ENCODE results near the gene HNMT.
"Not testable (repeated sequence)": the region's sequence is repeated elsewhere in the genome, so short reads cannot be mapped to it uniquely, and the experiment has no call there.

The HNMT gene

GRCh38 chr2:137964066-137964858 is at the start of gene HNMT:
Gene HNMT, plus strand, starts transcription at chr2:137964473. Its CDS starts 19 bp downstream, at chr2:137964492.
- DNase-seq (ENCODE audit: low read depth in 2 of 2) = no peak

DNA sequence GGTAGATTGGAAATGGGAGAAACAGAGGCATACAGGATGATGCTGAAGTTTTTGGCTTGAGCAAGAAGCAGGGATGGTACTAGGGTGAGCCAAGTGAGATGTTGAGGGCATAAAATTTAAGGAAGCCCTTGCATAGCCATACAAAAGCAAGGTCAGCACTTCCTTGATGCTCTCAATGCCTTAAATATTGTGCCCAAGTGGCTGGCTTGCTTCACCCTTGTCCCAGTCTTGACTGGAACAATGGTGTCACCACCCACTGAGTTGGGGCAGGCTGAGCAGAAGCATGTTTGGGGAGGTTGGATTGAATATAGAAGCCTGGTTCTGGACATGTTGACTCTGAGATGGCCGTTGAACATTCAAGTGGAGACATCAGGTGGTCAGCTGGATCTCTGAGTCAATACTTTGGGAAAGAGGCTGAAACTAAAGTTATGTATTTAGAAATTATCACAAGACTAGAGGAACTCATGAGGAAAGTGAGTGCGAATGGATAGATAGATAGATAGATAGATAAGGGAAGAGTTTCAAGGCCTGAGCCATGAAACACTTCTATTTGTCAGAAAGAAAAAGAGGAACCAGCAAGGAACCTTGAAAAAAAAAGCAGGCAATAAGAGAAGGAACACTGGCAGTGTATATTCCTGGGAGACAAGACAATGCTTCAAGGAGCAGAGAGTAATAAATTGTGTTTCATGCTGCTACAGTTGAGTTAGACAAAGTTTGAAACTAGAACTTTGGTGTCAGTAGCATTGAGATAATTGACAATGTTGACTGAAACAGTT is 43.0 kb upstream of the HNMT start:
- DNase-seq (ENCODE audit: low read depth in 2 of 2) = no peak

- not testable (repeated sequence) for DNase-seq (ENCODE audit: low read depth in 2 of 2)
Observed at GRCh38 chr2:137922171-137922570, 42.1 kb upstream of the HNMT start.

DNA sequence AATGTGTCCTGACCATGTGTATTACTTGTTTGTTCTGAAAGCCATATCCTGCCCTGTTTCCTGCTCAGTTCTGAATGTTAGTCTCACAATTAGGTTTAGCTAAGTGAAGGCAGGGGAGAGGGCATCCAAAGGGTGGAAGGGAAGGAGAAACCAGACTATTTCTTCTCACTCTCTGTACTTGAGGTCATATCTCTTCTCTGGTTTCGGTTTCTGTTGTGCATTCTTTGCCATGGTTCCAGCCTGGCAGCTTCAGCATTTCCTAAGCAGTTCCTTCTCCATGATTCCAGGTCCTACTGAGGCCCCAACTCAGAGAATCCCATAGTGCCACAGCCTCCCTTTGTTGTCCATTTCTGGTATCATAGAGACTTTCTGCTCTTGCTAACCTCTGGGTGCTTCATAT is 40.3 kb upstream of the HNMT start:
- DNase-seq (ENCODE audit: low read depth in 2 of 2) = no peak

GRCh38 chr2:137925599-137925998 is 38.7 kb upstream of the HNMT start:
- no peak for DNase-seq (ENCODE audit: low read depth in 2 of 2)

DNA sequence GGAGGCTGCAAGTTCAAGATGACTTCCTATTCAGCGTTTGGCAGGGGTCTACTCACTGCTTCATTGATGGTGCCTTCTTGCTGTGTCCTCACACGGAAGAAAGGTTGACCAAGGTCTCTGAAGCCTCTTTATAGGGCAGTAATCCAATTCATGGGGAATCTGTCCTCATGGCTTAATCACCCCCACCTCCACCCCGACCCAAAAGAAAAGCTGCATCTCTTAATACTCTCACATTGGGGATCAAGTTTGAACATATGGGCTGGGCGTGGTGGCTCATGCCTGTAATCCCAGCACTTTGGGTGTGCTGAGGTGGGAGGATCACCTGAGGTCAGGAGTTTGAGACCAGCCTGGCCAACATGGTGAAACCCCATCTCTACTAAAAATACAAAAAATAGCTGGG is 36.4 kb upstream of the HNMT start:
- DNase-seq (ENCODE audit: low read depth in 2 of 2) = no peak

- DNase-seq (ENCODE audit: low read depth in 2 of 2) = no peak
Observed at GRCh38 chr2:137928547-137929518, 35.4 kb upstream of the HNMT start.

GRCh38 chr2:137929519-137929916 is 34.8 kb upstream of the HNMT start:
- no peak for DNase-seq (ENCODE audit: low read depth in 2 of 2)

GRCh38 chr2:137930146-137930545 is 34.1 kb upstream of the HNMT start:
- DNase-seq (ENCODE audit: low read depth in 2 of 2) = no peak

- no peak for DNase-seq (ENCODE audit: low read depth in 2 of 2)
Observed at GRCh38 chr2:137935591-137935990, 28.7 kb upstream of the HNMT start.

DNA sequence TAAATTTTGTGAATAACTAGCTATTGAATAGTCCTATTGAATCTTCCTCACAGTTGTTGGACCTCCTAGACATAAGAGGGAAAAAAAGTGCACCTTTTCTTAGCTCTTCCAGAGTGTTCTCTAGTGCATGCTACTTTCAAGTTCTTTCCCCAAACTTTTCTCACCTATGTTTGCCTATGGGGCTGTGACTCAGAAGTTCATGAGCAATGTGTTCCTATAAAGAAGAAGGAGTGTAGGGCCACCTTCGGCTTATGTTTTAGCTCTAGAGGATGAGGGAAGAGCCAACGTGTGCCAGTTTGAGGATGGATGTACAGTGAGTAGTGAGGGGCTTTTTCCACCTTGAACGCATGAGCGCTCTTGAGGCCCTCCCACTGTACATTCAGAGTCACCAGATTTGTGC is 27.0 kb upstream of the HNMT start:
- no peak for DNase-seq (ENCODE audit: low read depth in 2 of 2)

- no peak for DNase-seq (ENCODE audit: low read depth in 2 of 2)
Observed at GRCh38 chr2:137937778-137938177, 26.5 kb upstream of the HNMT start.

DNA sequence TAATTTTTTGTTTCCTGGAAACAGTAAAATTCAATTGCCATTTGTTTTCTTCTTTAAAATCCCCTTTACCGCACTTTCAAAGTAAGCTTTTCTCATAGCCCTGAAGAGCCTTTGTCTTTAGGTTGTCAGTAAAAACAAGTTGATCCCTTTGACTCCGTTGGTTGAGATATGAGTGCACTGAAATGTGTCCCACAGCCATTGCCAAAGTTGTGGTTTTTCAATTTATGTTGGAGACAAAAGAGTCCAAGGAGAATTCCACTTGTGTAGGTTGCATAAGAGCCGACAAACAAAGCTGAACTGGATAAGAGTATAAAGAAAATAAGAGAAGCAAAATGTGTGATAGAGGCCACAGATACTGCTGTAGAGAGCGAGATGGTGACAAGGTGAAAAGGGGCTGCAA is 26.1 kb upstream of the HNMT start:
- no peak for DNase-seq (ENCODE audit: low read depth in 2 of 2)

DNA sequence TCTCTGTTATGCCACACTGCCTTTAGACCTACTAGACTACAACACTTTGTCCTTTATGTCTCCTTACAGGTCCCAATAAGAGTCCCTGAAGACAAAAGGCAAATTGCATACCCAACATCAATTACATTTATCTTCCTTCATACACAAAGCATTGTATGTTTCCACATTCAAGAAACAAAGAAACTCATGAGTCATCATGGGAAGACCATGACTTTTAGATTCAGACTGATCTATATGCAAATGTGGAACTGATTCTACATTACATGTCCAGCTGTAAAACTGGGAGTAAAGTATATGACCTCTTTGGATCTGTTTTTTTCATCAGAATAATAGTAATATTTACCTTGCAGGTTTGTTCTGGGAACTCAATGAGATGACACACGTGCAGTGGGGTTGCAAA is 25.2 kb upstream of the HNMT start:
- no peak for DNase-seq (ENCODE audit: low read depth in 2 of 2)

GRCh38 chr2:137940154-137940553 is 24.1 kb upstream of the HNMT start:
- no peak for DNase-seq (ENCODE audit: low read depth in 2 of 2)

DNA sequence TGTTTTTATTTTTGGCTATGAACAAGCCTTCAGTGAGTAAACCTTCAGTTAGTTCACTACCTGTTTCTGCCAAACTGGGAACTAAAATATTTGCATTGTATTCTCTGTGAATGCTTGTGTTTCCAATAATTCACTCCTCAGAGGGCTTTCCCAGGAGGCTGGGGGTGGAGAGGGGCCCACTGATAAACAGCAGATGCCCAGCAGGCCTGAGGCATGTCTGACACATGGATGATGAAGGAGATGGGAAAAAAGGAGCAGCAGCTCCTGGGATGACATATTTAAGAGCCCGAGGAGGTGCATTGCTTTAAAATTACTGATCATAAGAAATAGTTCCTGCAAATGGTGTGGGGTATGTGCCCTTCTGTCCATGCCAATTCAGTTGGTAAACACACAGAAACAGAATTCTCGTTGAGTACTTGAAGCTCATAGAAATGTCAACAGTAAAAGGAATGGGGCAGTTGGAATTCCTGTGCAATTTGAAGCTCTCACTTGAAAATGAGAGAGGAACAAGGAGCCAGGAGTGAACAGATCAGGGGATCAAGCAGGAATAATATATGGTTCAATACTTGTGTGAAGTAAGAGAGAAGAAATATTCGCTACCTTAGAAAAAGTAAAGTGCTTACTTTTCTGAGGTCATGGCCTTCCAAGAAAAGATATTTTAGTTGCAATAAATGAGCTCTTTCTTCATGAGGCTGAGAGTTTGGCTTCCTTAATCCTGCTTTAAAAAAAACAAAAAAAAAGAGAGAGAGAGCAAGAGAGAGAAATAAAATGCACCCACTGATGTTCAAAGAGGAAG is 22.0 kb upstream of the HNMT start:
- no peak for DNase-seq (ENCODE audit: low read depth in 2 of 2)

GRCh38 chr2:137942833-137943677 is 21.2 kb upstream of the HNMT start:
- DNase-seq (ENCODE audit: low read depth in 2 of 2) = no peak

- DNase-seq (ENCODE audit: low read depth in 2 of 2) = no peak
Observed at GRCh38 chr2:137943678-137944347, 20.5 kb upstream of the HNMT start.

- DNase-seq (ENCODE audit: low read depth in 2 of 2) = no peak
Observed at GRCh38 chr2:137944714-137945113, 19.6 kb upstream of the HNMT start.

- no peak for DNase-seq (ENCODE audit: low read depth in 2 of 2)
Observed at GRCh38 chr2:137945229-137945628, 19.0 kb upstream of the HNMT start.

Measured in stimulated activated CD4-positive, alpha-beta T cell treated with anti-CD3 and anti-CD28 coated beads, Interleukin-4, amount 100 ng/mL, for 48 hours (primary cell).